ENCODE measurements around the gene PRPF6.

DNA sequence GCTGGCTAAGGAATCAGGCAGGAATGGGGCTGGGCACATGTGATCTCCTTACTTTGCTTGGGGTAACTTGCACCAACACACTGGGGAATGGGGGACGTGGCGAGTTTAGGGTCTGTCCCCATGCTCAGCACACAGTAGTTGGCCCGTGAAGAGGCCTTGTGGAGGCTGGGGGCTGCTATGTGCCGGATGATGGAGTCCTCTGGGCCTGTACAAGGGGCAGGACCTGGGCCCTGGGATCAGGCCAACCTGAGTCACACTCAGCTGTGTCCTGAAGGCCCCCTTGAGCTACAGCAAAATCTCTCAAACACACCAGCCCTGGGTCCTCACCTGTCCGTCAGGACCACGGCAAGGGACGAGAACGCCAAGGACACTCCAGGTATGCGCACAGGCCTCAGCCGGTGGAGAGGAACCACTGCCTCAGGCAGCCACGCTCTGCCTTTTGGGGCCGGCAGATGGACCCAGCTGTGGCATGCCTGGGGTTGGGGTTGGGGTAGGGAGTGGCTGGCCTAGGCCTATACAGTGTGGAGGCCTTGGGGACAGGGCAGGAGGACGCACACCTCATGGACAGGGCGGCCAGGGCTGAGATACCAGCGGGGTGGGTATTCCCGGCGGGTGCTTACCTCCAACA lies 35.8 kb upstream of the PRPF6 start:
- TF ChIP-seq, protein P1, sequence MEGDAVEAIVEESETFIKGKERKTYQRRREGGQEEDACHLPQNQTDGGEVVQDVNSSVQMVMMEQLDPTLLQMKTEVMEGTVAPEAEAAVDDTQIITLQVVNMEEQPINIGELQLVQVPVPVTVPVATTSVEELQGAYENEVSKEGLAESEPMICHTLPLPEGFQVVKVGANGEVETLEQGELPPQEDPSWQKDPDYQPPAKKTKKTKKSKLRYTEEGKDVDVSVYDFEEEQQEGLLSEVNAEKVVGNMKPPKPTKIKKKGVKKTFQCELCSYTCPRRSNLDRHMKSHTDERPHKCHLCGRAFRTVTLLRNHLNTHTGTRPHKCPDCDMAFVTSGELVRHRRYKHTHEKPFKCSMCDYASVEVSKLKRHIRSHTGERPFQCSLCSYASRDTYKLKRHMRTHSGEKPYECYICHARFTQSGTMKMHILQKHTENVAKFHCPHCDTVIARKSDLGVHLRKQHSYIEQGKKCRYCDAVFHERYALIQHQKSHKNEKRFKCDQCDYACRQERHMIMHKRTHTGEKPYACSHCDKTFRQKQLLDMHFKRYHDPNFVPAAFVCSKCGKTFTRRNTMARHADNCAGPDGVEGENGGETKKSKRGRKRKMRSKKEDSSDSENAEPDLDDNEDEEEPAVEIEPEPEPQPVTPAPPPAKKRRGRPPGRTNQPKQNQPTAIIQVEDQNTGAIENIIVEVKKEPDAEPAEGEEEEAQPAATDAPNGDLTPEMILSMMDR (IDR thresholded peaks at IDR 0.05 in 4 of 5, conservative IDR thresholded peaks at IDR 0.05 in 1 of 5): no peak
- TF ChIP-seq POLR2A (IDR thresholded peaks at IDR 0.05): no peak

Measured in gastrocnemius medialis (tissue), 4 donors.